K562 (cell line): ENCODE results near the gene CXXC4. TPM values are rescaled to one million over a fixed set of nuclear protein-coding genes. Genes with fewer than 3 reads are reported as not detected.

ENCODE experiments used
- ATAC-seq: fragments of 200-7000 bp; cut with Tn5 transposase; 3 replicates; pipeline ENCODE4 v1.9.1; 2020; ENCODE audit warnings: moderate library complexity
- BruUV-seq: library from RNA; stranded (reverse); fragments of 400-500 nt; replicated peaks from 2 replicates; lab custom pipeline; 2021; lab: Mats Ljungman, UMichigan
- CTCF ChIA-PET: fragments of 300-600 bp; formaldehyde crosslinking; extraction: SDS; loops from one replicate; lab custom pipeline; 2021; ENCODE audit warnings: low intra/inter-chr PET ratio; lab: Yijun Ruan, JAX
- POLR2A ChIA-PET: fragments of 300-600, 350-650 bp; sonication (Branson Sonifier 250); formaldehyde crosslinking; extraction: SDS; loops from one replicate; lab custom pipeline; 2021; ENCODE audit warnings: antibody characterized with exemption, inconsistent platforms; lab: Yijun Ruan, JAX
- DNase-seq, 4 experiments: peaks; one replicate each; pipeline versions ENCODE4 v3.0.0 to v3.0.0-alpha.2; 2011 to 2018; ENCODE audit warnings: low spot score in 3 of 4, mixed read lengths in 3 of 4; ENCODE audit errors: extremely low read depth in 1 of 4
- FAIRE-seq: peaks from 2 replicates; lab custom pipeline; 2011; peaks lifted over from hg19 to GRCh38; lab: Jason Lieb, UNC
- H2AFZ ChIP-seq: 2 replicates; pipeline ENCODE4 v1.6.0; 2011; ENCODE audit warnings: low read depth, low read length, control low read depth, inconsistent platforms
- H3K27ac ChIP-seq: fragments of 200-600 bp; 3 replicates; pipeline ENCODE4 v1.8.0; 2011; ENCODE audit warnings: low read depth, mild to moderate bottlenecking, control low read depth, inconsistent platforms, low read length, moderate library complexity, mixed read lengths; ENCODE audit errors: extremely low read depth
- H3K27me3 ChIP-seq, 2 experiments: fragments of 300-600 bp in 1 of 2; 2 replicates in 1 of 2; 3 replicates in 1 of 2; pipeline versions ENCODE4 v1.6.0 to v1.8.0; 2011; ENCODE audit warnings: inconsistent platforms in 2 of 2, low read length in 2 of 2, mild to moderate bottlenecking in 1 of 2, mixed read lengths in 1 of 2, moderate library complexity in 1 of 2; ENCODE audit not compliant: control insufficient read depth in 2 of 2, insufficient read depth in 2 of 2
- H3K36me3 ChIP-seq: fragments of 300-600 bp; 3 replicates; pipeline ENCODE4 v1.8.0; 2011; ENCODE audit warnings: mild to moderate bottlenecking, low read length, inconsistent platforms; ENCODE audit not compliant: control insufficient read depth, insufficient read depth
- H3K4me1 ChIP-seq, 2 experiments: fragments of 200-600 bp in 1 of 2; replicated peaks in 1 of 2; 2 replicates in 1 of 2; 3 replicates in 1 of 2; pipeline versions ENCODE4 v1.5.1 to v1.8.0; 2011; ENCODE audit warnings: inconsistent platforms in 2 of 2, low read length in 2 of 2, mild to moderate bottlenecking in 1 of 2, mixed read lengths in 1 of 2, moderate library complexity in 1 of 2; ENCODE audit not compliant: control insufficient read depth in 2 of 2, insufficient read depth in 2 of 2
- H3K4me2 ChIP-seq: 2 replicates; pipeline ENCODE4 v1.6.1; 2011; ENCODE audit warnings: low read length, control low read depth, inconsistent platforms, mixed read lengths; ENCODE audit not compliant: insufficient read depth
- H3K4me3 ChIP-seq: fragments of 200-600 bp; sonication (generic), shearing (Covaris generic); 2 replicates; pipeline ENCODE4 v1.5.1; 2016; ENCODE audit warnings: control low read depth, inconsistent platforms
- H3K79me2 ChIP-seq: fragments of 200-600 bp; 3 replicates; pipeline ENCODE4 v1.8.0; 2011; ENCODE audit warnings: low read length, inconsistent platforms; ENCODE audit not compliant: control insufficient read depth, insufficient read depth
- H3K9ac ChIP-seq, 2 experiments: 2 replicates each; pipeline versions ENCODE4 v1.6.0 to v1.6.1; 2011; ENCODE audit warnings: low read depth in 2 of 2, low read length in 2 of 2, control low read depth in 1 of 2, inconsistent platforms in 1 of 2, mild to moderate bottlenecking in 1 of 2, mixed read lengths in 1 of 2; ENCODE audit not compliant: insufficient read depth in 1 of 2
- H3K9me1 ChIP-seq: one replicate; pipeline ENCODE4 v1.6.0; 2011; ENCODE audit warnings: inconsistent platforms, mild to moderate bottlenecking, low read length, moderate library complexity; ENCODE audit not compliant: control insufficient read depth, insufficient read depth
- H3K9me3 ChIP-seq: replicated peaks from 2 replicates; pipeline ENCODE4 v1.5.1; 2011; ENCODE audit warnings: low read depth, low read length, inconsistent platforms; ENCODE audit not compliant: control insufficient read depth, insufficient read depth
- H4K20me1 ChIP-seq: replicated peaks from 2 replicates; pipeline ENCODE4 v1.6.1; 2011; ENCODE audit warnings: low read length, inconsistent platforms, mixed read lengths; ENCODE audit not compliant: control insufficient read depth, insufficient read depth
- CREB3 ChIP-seq: fragments of 450-650 bp; conservative IDR thresholded peaks from 2 replicates; pipeline ENCODE4 v1.6.1; 2016; ENCODE audit warnings: missing genetic modification characterization, low read depth, mild to moderate bottlenecking, missing compliant biosample characterization, moderate library complexity
- FOXO4 ChIP-seq: fragments of 450-650 bp; formaldehyde crosslinking; IDR thresholded peaks from 2 replicates; pipeline ENCODE4 v1.4.0; 2020; ENCODE audit warnings: mild to moderate bottlenecking, moderate library complexity
- HDGF ChIP-seq: fragments of 450-650 bp; IDR thresholded peaks from 2 replicates; pipeline ENCODE4 v1.6.1; 2016
- HEY1 ChIP-seq: fragments of 250-450 bp; sonication (Bioruptor Pico); IDR thresholded peaks from 2 replicates; pipeline ENCODE4 v1.5.0; 2020; ENCODE audit warnings: mild to moderate bottlenecking, moderate library complexity, borderline replicate concordance
- HLTF ChIP-seq: fragments of 450-650 bp; IDR thresholded peaks from 2 replicates; pipeline ENCODE4 v1.6.1; 2016
- KLF10 ChIP-seq: fragments of 250-450 bp; sonication (Bioruptor Pico); IDR thresholded peaks from 2 replicates; pipeline ENCODE4 v1.6.1; 2021; ENCODE audit warnings: matching md5 sums
- MYBL2 ChIP-seq, 2 experiments: fragments of 450-650 bp in 1 of 2; sonication (generic) in 1 of 2; formaldehyde crosslinking in 1 of 2; IDR thresholded peaks; 2 replicates each; pipeline versions ENCODE4 v1.6.1 to v1.8.1; 2017 to 2022; ENCODE audit warnings: borderline replicate concordance in 1 of 2, inconsistent platforms in 1 of 2, low read depth in 1 of 2, mild to moderate bottlenecking in 1 of 2, missing genetic modification reagents in 1 of 2, moderate library complexity in 1 of 2
- SNRNP70 ChIP-seq: fragments of 200-400 bp; formaldehyde crosslinking; optimal IDR thresholded peaks from 2 replicates; pipeline ENCODE3; 2017; ENCODE audit warnings: low read depth, low read length
- TGIF2 ChIP-seq: sonication (generic); formaldehyde crosslinking; IDR thresholded peaks from 2 replicates; pipeline ENCODE4 v1.8.1; 2022; ENCODE audit warnings: mild to moderate bottlenecking, missing genetic modification reagents, moderate library complexity
- XRCC4 ChIP-seq: IDR thresholded peaks from one replicate; pipeline ENCODE4 v1.6.1; 2011; ENCODE audit not compliant: insufficient read depth, insufficient read length; ENCODE audit errors: extremely low read depth
- ZNF655 ChIP-seq: fragments of 250-450 bp; sonication (Bioruptor Pico); IDR thresholded peaks from 2 replicates; pipeline ENCODE4 v1.5.0; 2021
- ZNF717 ChIP-seq: fragments of 250-450 bp; sonication (Bioruptor Pico); IDR thresholded peaks from 2 replicates; pipeline ENCODE4 v1.5.0; 2021
- ZNF740 ChIP-seq, 3 experiments: fragments of 200-800 bp in 1 of 3; sonication (Bioruptor generic) in 1 of 3; sonication (generic) in 1 of 3; formaldehyde crosslinking in 1 of 3; IDR thresholded peaks; 2 replicates each; pipeline versions ENCODE4 v1.6.1 to v1.8.0; 2016 to 2022; ENCODE audit warnings: mild to moderate bottlenecking in 2 of 3, missing compliant biosample characterization in 2 of 3, missing genetic modification characterization in 2 of 3, missing genetic modification reagents in 1 of 3
- ZZZ3 ChIP-seq: fragments of 450-650 bp; IDR thresholded peaks from 2 replicates; pipeline ENCODE4 v1.6.1; 2016; ENCODE audit warnings: antibody characterized with exemption, mild to moderate bottlenecking, moderate library complexity
- WGBS: fragments of 100-300 bp; shearing (Covaris generic); methylation state at CpG from one replicate; pipeline ENCODE4 v1.1.6; 2016; ENCODE audit warnings: low coverage, mixed read lengths; ENCODE audit not compliant: insufficient coverage; ENCODE audit errors: missing lambda C conversion rate; 5-methylcytosine and 5-hydroxymethylcytosine counted together
- in situ Hi-C: fragments of 300-500 bp; cut with MboI; formaldehyde crosslinking; loops from 4 replicates; pipeline ENCODE4 v1.15.0; 2018; ENCODE audit warnings: inconsistent platforms, mixed read lengths
- intact Hi-C: fragments of 100-400 bp; cut with micrococcal nuclease; formaldehyde crosslinking; loops from 2 replicates; pipeline ENCODE4 v1.14.2; 2022
- polyA plus RNA-seq, 8 experiments: library from polyadenylated mRNA; depleted of rRNA in 4 of 8; stranded (reverse) in 5 of 8; unstranded in 3 of 8; fragments of >200 nt; fragmentation: Nextera tagmentation in 2 of 8; fragmentation: Illumina TruSeq in 1 of 8; extraction: Ambion mirVana in 2 of 8; extraction: Trizol in 1 of 8; gene quantifications; 2 replicates each; pipeline versions ENCODE4 v1.2.1 to v1.2.3, GENCODE V29; 2011 to 2014; ENCODE audit warnings: inconsistent platforms in 1 of 8, missing spikeins in 1 of 8
- total RNA-seq, 7 experiments: library from RNA; depleted of rRNA in 6 of 7; stranded (reverse); fragments of >200 nt in 6 of 7; fragmentation: Illumina TruSeq in 2 of 7; extraction: Trizol in 2 of 7; gene quantifications; 2 replicates each; pipeline versions ENCODE4 v1.2.1 to v1.2.3, GENCODE V29; 2011 to 2021; ENCODE audit warnings: low replicate concordance in 1 of 7
- TF ChIP-seq, protein P1 (sequence below): sonication (generic); formaldehyde crosslinking; IDR thresholded peaks from 2 replicates; pipeline ENCODE4 v1.9.0; 2022; ENCODE audit warnings: mild to moderate bottlenecking, missing genetic modification reagents

Gene CXXC4
- total and polyA plus RNA-seq, 9 of the 15 experiments (the other 6 are each of a cell fraction or from before 2014, with no cell fraction given), result not detected

- H3K9me1 ChIP-seq, result no peaks in the 10 kb centered on the region
- H3K4me2 ChIP-seq, result no peak overlapping the region
- no peak for FAIRE-seq
- no peaks in the 10 kb centered on the region for H3K36me3 ChIP-seq
- BruUV-seq, result no TSS peak
- no peak overlapping the region for H3K4me3 ChIP-seq
- H3K9me3 ChIP-seq, result no peaks in the 10 kb centered on the region
- no peaks in the 10 kb centered on the region for H3K79me2 ChIP-seq
- no peak for ATAC-seq
- no peak for DNase-seq
- ChIA-PET CTCF (no interaction called here), POLR2A (no interaction called here)
- H2AFZ ChIP-seq, result no peak overlapping the region
- WGBS, result 0% methylated on average over 2 of the region's 2 CpGs
- intact Hi-C loops, result no loop called here
- no peaks in the 10 kb centered on the region for H3K27me3 ChIP-seq
- no peaks in the 10 kb centered on the region for H4K20me1 ChIP-seq
- H3K9ac ChIP-seq, result no peak overlapping the region
- no peak for TF ChIP-seq CREB3 (tag)
- no peak for TF ChIP-seq TGIF2 (CRISPR knock-in tag)
- TF ChIP-seq ZNF740 (CRISPR knock-in tag; IDR thresholded peaks at IDR 0.05), result no peak
- TF ChIP-seq ZNF740 (tag; IDR thresholded peaks at IDR 0.05), result no peak
- TF ChIP-seq MYBL2 (IDR thresholded peaks at IDR 0.05; ENCODE audit: low read depth), result no peak
- no peak for TF ChIP-seq MYBL2 (CRISPR knock-in tag; IDR thresholded peaks at IDR 0.05; ENCODE audit: borderline replicate concordance)
- TF ChIP-seq ZNF717 (CRISPR knock-in tag), result no peak
- TF ChIP-seq FOXO4 (CRISPR knock-in tag), result no peak
- no peak for TF ChIP-seq ZNF655
- no peak for TF ChIP-seq ZZZ3
- TF ChIP-seq HDGF, result no peak
- TF ChIP-seq SNRNP70, result no peak
- TF ChIP-seq HLTF, result no peak
- no peak for TF ChIP-seq KLF10 (CRISPR knock-in tag)
- TF ChIP-seq XRCC4, result no peak
- TF ChIP-seq HEY1 (CRISPR knock-in tag), result no peak
- TF ChIP-seq, protein P1, sequence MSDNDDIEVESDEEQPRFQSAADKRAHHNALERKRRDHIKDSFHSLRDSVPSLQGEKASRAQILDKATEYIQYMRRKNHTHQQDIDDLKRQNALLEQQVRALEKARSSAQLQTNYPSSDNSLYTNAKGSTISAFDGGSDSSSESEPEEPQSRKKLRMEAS, result no peak
- H3K27ac ChIP-seq, result no peak overlapping the region
- in situ Hi-C loops, result no loop called here
- no peaks in the 10 kb centered on the region for H3K4me1 ChIP-seq
These were observed 7.8 kb upstream of the CXXC4 start for GRCh38 chr4:104502471-104502870.
